ENCODE data around the gene C14orf119.
"Not testable (repeated sequence)": the region's sequence is repeated elsewhere in the genome, so short reads cannot be mapped to it uniquely, and the experiment has no call there.

C14orf119 gene

GRCh38 chr14:23089498-23090253 lies 5.6 kb upstream of the C14orf119 start:
- DNase-seq (ENCODE audit: low read depth): no peak

- DNase-seq (ENCODE audit: low read depth): no peak
Observed at GRCh38 chr14:23090254-23090636, 5.1 kb upstream of the C14orf119 start.

- DNase-seq (ENCODE audit: low read depth): no peak
Observed at GRCh38 chr14:23091294-23092225, 3.7 kb upstream of the C14orf119 start.

DNA sequence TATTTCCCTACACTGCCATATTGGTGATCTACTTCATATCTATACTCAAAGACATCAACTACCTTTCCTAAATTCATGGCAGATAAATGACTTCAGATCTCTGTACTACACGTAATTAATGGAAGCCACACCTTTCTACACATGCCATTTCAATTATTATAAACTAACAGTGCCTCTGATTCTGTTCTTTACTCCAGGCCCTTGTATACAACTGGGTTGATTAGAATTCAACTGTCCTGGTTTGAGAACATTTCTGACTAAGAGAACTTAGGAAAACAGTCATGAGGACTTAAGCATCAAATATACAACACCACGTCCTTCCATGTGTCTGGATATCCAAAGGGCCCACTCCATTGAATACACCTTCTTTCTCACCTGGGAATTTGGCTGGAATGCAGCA lies 2.2 kb upstream of the C14orf119 start:
- no peak for DNase-seq (ENCODE audit: low read depth)

GRCh38 chr14:23093526-23093925 lies 1.8 kb upstream of the C14orf119 start:
- no peak for DNase-seq (ENCODE audit: low read depth)

DNA sequence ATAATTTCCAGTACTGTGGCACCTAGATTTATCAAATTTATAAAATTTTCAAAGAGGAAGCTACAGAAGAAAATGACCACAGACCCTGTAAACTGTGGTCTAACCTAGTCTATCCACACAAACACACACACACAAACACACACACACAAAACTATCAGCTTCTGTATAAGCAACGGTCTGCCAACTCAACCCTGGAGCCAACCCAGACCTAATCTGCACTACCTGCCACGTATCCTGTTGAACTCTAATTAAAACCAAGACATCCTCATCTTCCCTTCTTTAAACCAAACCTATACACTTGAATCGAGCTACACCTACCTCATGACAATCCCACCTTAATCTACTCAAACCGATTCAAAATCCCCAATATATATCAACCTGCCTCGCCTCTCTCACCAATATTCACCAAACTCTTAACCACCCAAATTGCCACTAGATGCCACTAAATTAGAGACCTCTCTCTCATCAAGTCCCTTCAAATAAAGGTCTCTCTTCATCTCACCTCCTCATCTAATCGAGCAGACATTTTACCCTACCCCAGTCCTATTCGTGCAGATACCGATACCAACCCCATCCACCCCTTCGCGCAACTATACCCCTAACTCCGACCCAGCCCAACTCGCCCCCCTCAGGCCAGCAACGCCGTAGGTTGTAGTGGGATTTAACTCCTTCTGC lies 1.2 kb upstream of the C14orf119 start:
- no peak for DNase-seq (ENCODE audit: low read depth)

GRCh38 chr14:23094666-23095195 lies 574 bp upstream of the C14orf119 start, which contains the start of gene ACIN1:
Gene ACIN1 (minus strand): TSS chr14:23095136. CDS start chr14:23095112, 24 bp downstream.
- DNase-seq (ENCODE audit: low read depth): peak; percentile 58

- DNase-seq (ENCODE audit: low read depth): no peak
Observed at GRCh38 chr14:23097786-23098185, 2.5 kb downstream of the C14orf119 start.

DNA sequence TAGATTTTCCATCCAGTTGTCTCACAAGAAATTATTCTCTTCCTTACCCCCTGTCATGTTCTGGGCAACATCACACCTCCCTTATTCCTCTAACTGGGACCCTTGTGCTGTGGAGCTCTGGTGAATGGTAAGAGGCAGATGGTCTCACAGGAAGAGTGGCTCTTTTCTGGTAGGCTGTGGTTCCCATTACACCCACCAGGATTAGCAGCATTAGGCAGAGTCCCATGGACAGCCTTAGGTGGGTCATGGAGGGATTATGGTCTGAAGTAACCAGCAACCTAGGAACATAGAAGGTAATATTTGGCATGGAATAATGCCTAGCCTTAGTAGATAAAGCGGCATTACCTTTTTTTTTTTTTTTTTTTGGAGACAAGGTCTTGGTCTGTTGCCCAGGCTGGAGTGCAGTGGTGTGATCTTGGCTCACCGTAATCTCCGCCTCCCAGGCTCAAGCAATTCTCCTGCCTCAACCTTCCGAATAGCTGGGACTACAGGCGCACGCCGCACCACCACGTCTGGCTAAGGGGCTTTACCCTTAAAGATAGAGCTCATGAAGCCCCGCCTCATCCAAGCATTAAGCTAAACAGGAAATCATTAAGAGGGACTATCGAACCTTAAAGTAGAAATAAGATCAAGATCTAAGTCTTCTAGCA lies 4.0 kb downstream of the C14orf119 start:
- DNase-seq (ENCODE audit: low read depth): no peak

DNA sequence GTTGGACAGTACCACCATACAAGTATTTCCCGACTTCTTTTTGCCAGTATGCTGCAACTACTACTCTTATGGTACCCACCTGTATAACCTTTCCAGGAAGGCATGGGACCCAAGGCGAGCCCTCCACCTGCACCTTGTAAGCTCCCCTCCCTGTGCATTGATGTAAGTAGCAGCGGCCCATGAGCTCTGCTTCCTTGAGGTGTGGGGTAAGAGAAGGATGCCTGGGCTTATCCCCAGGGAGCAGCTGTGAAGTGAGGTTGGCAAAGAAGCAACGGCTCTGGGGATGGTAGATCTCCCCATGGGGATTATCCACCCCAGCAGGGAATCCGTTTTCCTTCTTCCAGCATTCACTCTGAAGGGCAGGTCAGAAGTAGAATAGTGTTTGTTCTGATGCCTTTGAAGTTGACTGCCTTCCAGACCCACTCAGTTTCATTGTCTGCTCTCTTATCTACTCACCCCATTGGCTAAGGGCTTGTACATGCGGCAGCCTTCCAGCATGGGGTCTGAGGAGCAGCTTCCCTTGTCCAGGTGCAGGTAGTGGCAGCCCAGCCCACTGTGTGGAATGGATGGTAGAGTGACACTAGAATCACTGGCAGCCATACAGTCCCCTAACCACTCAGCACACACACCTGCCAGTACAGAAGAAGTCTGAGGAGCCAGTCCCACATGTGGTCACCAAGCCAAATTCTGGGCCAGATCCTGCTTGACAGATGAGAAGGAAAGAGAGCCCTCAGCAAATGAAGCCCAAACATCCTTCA lies 6.1 kb downstream of the C14orf119 start:
- no peak for DNase-seq (ENCODE audit: low read depth)

DNA sequence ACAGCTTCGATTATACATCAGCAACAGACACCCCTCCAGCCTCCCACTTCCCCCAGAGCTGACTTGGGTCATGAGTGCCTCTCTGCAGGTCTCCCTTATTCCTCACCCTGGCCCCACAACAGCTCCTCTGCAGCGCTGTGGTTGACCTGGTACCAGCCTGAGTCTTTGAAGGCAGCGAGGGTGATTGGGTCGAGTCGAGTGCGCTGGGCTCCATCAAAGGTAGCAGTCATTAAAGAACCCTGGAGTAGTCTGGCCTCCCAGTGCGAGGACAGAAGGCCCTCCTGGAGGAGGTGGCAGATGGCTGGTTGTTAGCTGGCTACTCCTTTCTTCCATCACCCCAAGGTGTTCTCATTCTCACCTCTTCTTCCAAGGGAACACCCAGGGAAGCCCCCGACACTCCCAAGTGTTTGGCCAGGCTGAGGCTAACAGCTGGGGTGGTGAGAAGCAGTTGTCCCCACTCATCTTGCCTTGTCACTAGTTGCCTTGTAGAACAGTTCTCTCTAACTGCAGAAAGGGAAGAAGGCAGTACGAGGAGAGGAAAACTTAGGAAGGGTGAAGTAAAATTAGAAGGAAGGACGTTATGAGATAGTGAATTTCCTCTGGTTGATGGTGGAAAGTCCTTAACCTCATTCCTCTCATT lies 6.8 kb downstream of the C14orf119 start:
- DNase-seq (ENCODE audit: low read depth): no peak

DNA sequence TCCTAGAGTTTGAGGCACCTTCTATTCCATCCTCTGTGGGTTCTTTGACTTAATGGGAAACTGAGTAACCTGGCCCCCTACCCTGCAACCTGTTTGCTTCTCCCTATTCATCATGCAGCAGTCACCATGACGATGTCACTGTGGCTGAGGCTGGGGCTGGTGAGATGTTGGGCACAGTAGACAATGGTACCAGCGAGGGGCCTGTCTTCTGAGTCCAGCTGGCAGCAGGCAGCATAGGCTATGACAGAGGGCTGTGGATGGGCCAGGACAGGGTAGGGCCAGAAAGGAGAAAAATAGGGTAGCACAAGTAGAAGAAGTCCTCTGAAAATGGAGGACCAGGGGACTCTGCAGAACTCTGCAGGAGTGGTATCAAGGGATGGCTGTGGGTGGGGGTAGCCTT lies 7.5 kb downstream of the C14orf119 start:
- no peak for DNase-seq (ENCODE audit: low read depth)

DNA sequence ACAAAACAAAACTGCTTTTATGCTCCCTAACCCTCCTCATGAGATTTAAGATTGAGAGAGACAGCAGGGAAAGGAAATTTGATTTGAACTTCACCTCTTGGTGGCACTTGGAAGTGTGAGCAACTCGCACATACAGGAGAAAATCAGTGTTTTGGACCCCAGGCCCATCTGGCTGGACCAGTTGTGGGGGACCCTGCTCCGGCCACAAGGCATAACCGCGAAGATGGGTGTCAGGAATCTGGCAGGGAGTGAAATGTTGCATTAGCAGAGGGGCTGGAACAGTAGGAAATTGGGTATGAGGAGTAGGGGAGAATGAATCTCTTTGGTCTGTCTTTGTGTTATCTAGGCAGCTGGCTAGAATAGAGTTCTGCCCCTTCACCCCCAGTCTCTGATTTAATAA lies 8.3 kb downstream of the C14orf119 start:
- DNase-seq (ENCODE audit: low read depth): no peak

DNA sequence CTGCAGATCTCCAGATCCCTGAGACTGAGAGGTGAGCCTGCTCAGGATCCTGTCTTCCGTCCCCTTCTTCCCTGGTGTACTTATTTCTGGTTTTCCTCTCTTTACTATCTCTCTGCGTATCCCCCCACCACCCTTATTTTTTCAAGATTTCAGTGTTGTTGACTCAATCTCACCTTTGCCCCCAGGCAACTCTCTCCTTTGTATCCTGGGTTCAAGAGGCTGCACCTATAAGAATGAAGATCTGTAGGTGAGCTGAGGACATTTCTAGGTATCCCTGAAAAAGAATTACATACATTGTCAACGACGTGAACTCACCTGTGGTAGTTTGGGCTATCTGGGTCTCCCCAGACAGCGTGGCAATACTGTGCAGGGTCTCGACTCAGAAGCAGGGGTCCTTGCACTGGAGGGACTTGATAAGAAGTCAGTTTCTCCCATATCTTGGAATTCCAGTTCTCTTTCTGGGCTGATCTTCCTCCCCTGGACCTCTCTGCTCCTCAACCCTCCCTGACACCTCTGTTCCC lies 8.8 kb downstream of the C14orf119 start:
- DNase-seq (ENCODE audit: low read depth): no peak

DNA sequence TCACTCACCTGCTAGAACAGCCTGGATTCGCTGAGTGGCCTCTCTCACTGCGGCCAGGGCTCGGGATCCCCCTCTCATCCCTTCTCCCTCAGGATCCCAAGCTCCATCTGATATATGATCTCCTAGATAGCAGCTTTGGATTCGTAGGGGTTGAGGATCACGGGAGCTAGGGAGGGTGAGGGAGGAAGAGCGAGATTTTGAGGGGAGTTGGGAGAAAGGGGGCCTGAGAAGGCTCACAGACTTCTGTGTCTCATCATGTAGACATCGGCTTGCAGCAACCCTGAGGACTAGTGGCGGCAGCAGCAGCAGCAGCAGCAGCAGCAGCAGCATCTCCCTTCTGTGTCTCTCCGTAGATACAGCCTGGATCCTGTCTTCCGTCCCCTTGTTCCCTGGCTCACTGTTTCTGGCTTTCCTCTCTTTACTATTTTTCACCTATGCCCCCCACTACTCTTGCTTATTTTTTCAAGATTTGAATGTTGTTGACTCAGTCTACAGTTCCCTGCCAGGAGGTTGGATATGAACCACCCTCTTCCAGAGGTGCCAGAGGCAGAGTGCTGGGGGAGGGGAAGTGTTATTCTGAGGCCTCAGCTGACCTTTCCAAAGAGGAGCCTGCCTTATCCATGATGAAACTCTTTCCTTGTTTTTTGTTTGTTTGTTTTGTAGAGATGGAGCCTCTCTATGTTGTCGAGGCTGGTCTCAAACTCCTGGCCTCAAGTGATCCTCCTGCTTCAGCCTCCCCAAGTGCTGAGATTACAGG lies 9.5 kb downstream of the C14orf119 start, which contains the start of gene CIROP:
CIROP (minus strand) TSS at position 399 of the 757 bp plus-strand sequence; CDS start at position 330, 69 bp downstream.
- DNase-seq (ENCODE audit: low read depth): no peak

DNA sequence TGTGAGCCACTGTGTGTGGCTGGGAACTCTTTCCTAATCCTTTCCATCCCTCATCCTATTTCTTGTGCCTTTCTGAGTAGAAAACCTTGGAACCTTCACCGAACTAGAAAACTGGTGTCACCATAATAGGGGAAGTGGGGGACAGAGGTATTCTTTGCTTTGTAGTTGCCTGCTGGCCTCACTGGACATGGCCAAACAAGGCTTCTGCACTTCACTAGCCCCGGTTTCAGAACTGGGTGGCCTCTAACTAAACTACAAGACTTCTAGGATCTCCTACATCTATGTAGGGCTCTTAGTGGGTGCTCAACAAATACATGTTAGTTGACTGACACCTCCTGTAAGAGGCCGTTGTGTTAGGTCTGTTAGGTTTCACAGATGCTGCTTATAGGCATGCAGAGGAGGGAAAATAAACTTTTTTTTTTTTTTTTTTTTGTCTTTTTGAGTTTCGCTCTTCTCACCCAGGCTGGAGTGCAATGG lies 10.1 kb downstream of the C14orf119 start:
- no peak for DNase-seq (ENCODE audit: low read depth)

GRCh38 chr14:23106747-23107045 lies 11.4 kb downstream of the C14orf119 start:
- DNase-seq (ENCODE audit: low read depth): no peak

DNA sequence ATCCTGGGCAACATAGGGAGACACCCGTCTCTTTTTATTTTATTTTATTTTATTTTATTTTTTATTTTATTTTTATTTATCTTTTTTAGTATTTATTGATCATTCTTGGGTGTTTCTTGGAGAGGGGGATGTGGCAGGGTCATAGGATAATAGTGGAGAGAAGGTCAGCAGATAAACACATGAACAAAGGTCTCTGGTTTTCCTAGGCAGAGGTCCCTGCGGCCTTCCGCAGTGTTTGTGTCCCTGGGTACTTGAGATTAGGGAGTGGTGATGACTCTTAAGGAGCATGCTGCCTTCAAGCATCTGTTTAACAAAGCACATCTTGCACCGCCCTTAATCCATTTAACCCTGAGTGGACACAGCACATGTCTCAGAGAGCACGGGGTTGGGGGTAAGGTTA lies 12.3 kb downstream of the C14orf119 start:
- not testable (repeated sequence) for DNase-seq (ENCODE audit: low read depth)

- not testable (repeated sequence) for DNase-seq (ENCODE audit: low read depth)
Observed at GRCh38 chr14:23108169-23108568, 12.9 kb downstream of the C14orf119 start.
